Epithelial cell of esophagus (primary cell): ENCODE data around the gene GFRA4.

Source experiments
- DNase-seq: peaks from one replicate; pipeline ENCODE4 v3.0.0; 2010; ENCODE audit warnings: low read depth
- H3K4me3 ChIP-seq: 2 replicates; pipeline ENCODE4 v1.5.1; 2011; ENCODE audit warnings: mild to moderate bottlenecking, low read length, control low read depth
- CTCF ChIP-seq: IDR thresholded peaks from 2 replicates; pipeline ENCODE4 v1.5.1; 2011; ENCODE audit warnings: low read depth, mild to moderate bottlenecking, low read length, control low read depth, inconsistent platforms; ENCODE audit not compliant: insufficient read depth; ENCODE audit errors: missing control alignments

Gene GFRA4

GRCh38 chr20:3652221-3652620, 11.0 kb downstream of the GFRA4 start:
- TF ChIP-seq CTCF = no peak
- no peak overlapping the region for H3K4me3 ChIP-seq
- no peak for DNase-seq

- TF ChIP-seq CTCF = no peak
- no peak for DNase-seq
- H3K4me3 ChIP-seq = no peak overlapping the region
These were observed 11.8 kb downstream of the GFRA4 start for GRCh38 chr20:3651204-3651962.

- no peak for DNase-seq
- H3K4me3 ChIP-seq = no peak overlapping the region
- TF ChIP-seq CTCF = no peak
These were observed 14.2 kb downstream of the GFRA4 start for GRCh38 chr20:3648951-3649350.

- H3K4me3 ChIP-seq = no peak overlapping the region
- TF ChIP-seq CTCF = no peak
- no peak for DNase-seq
These were observed 15.7 kb downstream of the GFRA4 start for GRCh38 chr20:3647473-3647872.

- peak; percentile 39 for DNase-seq
These were observed 16.5 kb downstream of the GFRA4 start for GRCh38 chr20:3646651-3647050.

GRCh38 chr20:3646067-3646440, 17.1 kb downstream of the GFRA4 start:
- DNase-seq = peak; percentile 59
- TF ChIP-seq CTCF = no peak

More at GRCh38 chr20:3646651-3647050, 16.5 kb downstream of the GFRA4 start:
- no peak overlapping the region for H3K4me3 ChIP-seq
- no peak for TF ChIP-seq CTCF

More at GRCh38 chr20:3646067-3646440, 17.1 kb downstream of the GFRA4 start:
- H3K4me3 ChIP-seq = no peak overlapping the region
